HG03064 (cell line): ENCODE data around the gene TBC1D20.

Experiments used
- ATAC-seq: cut with Tn5 transposase; IDR thresholded peaks from one replicate; pipeline ENCODE4 v1.9.1; 2021; ENCODE audit warnings: low read depth; ENCODE audit not compliant: unreplicated experiment

The TBC1D20 gene

DNA sequence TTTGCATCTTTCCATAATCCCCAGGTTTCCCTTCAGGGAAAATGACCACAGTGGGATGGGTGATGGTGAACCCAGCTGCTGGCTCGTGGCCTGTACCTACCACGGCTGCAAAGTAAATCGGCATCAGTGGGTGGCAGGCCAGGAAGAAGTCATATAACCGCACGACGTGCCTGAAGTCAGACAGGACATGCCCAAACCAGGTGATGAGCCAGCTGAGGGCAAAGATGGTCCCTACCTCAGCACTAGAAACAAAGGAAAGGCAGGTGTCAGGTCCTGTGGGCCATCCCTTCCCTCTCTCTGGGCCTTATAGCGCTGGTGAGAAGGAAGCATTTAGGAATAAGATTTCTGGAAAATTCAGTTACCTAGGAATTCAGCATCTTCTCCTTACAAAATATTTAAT is 22.2 kb downstream of the TBC1D20 start:
- ATAC-seq, result no peak

- no peak for ATAC-seq
Observed at GRCh38 chr20:438571-439469, 23.5 kb downstream of the TBC1D20 start.

DNA sequence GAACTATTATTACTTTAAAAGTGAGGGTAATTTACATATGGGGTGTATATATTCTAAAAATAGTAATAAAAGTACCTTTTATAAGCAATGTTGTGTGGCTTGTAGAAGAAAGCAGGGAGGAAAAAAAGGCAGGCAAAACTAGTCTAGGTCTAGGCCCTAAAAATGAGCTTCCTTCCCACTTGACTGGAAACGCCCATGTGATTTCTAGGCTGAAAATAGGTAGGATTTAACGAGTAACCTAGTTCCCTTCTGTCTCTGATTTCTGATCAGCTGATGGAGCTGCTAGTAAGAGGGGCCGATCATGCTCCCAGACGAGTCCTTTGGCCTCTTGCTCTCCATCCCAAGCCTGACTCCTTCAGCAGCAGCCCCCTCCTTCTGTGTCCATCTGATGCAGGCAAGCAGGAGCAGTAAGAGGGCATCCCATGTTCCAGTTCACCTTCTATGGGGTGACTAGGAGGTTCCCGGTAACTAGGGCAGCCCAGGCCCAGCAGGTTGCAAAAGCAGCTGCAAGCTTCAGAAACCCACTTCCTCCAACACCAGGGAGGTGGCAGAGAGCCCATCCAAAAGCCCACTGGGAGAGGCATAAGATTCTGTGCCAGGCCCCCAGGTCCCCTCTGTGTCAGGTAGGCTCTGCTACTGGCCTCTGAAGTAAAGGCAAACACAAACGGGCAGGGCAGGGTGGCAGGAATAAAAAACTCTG is 24.4 kb downstream of the TBC1D20 start:
- ATAC-seq, result no peak

GRCh38 chr20:436476-436875 is 25.9 kb downstream of the TBC1D20 start:
- no peak for ATAC-seq

GRCh38 chr20:435558-435957 is 26.8 kb downstream of the TBC1D20 start:
- no peak for ATAC-seq

DNA sequence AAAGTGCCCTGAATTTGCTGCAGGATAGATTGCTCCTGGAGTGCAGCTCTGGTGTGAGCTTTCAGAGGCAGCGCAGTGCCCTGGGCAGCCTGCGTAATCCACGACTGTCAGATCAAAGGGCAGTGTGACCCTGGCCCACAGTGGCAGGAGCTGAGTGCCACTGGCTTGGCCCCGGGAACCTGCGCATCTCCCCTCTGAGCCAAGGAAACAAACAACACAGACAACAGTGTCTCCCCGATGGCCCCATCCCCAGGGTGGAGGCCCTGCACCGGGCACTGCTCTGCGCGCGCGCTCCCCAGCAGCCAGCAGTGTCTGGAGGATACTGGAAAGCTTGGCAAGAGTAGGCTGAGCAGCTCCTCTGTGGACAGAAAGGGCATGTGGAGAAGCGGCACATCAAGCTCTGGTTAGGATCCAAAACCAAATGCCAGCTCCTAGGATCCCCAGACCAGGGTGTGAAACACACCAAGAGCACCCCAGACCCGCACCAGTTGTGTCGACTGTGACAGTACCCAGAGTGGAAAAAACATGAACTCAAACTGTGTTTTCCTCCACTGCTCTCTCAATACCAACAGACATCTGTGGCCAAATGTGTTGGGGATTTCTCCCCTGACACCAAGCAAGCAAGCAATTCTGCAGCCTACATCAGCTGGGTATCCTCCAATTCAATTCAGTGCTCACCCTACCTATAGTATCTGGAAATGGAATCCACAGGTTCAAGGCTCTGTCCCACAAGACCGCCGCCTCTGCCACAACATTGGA is 27.5 kb downstream of the TBC1D20 start:
- no peak for ATAC-seq

DNA sequence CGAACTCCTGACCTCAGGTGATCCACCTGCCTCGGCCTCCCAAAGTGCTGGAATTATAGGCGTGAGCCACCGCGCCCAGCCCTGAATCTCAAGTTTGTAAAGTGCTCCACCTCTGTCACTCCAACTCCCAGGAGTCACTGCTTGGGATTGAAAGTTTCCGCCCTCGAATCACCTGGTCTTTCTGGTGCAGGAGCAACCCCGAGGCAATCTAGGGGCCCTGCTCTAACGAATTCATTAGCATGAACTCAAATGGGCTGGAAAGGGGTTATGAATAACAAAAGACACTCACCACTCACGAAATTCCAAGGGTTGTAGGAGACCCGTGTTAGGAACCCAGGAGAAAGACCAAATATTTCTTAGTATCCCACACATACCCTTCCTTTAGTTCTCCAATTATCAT is 28.1 kb downstream of the TBC1D20 start:
- ATAC-seq, result no peak

DNA sequence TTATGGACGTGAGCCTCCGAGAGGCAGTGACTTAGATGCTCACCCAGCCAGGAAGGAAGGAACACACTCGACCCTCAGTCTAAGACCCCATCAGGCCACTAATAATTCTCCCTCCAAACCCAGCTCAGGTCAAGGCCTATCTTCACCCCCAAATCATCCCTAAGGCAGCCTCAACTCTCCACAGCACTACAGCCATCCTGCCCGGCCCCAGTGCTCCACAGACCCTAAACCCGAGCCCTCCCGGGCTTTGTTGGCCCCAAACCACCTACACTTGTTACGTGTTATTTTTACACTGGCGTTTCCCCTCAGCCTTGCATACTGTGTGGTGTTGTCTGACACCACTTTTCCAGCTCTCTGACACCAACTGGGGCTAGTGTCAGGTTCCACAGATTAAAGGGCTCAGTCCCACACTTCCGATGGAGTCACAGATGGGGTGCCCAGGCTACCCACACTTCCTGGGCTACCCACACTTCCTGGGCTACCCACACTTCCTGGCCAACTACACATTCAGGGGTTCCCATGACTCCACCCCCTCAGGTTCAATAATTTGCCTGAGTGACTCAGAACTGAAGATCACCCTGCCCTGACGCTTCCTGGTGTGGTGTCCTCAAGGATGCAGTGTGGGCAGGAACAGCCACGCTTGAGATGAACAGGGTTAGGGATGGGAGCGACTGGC is 28.9 kb downstream of the TBC1D20 start:
- ATAC-seq, result peak; percentile 65

- ATAC-seq, result no peak
Observed at GRCh38 chr20:432677-433299, 29.5 kb downstream of the TBC1D20 start.

DNA sequence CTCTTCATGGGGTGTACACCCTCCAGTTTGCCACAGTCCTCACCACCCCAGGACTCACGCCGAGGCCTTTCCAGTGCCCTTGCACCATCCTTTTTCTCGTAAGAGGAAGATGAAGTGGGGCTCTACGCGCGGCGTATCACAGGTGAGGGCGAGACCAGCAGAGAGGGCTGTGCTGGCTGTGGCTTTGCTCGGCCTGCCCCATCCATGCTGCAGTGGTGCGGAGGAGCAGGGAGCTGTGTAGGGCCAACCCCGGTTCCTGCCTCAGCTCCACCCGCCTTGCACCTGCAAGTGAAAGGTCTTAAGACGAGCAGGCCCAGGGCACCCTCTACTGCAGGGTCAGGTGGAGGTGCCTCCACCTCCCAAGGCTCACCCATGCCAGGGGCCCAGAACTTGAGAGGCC is 30.1 kb downstream of the TBC1D20 start:
- ATAC-seq, result no peak

DNA sequence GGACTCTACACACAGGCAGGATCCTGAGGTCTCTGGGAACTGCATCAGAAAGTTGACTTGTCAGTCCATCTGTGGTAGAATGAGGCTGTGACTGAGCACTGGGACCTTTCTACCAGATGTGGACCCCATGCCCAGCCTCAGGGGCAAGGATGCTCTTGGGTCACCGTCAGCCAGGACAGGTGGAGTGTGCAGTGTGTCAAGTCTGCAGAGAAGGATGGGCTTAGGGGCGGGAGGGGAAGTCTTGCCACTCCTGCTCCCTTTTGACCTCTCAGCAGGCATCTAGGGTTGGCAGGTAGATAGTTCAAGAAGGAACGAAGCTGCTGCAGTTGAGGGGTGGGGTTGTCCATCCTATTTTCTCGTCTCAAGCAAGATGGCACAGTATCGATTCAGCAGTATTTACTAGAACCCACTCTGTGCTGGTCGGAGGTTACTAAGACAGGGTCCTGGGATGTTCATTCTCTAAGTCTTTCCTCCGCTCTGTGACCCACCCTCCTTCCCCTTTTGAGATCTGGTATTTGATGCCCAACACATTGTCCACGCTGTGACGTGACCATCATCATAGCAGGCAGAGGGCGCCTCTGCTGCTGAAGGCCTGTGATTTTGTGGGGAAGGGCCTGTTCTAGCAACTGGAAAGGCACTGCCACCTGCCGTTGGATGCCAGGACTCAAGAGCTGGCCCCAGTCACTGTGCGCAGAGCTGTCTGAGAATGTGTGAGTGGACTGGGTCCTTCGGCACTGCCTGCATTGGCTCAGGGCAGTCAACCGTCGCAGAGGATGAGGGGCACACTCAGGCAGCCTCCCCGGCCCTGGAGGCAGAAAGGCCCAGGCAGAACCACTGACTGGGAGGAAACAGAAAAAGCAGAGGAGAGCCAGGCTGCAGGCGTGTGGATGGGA is 31.1 kb downstream of the TBC1D20 start:
- no peak for ATAC-seq

DNA sequence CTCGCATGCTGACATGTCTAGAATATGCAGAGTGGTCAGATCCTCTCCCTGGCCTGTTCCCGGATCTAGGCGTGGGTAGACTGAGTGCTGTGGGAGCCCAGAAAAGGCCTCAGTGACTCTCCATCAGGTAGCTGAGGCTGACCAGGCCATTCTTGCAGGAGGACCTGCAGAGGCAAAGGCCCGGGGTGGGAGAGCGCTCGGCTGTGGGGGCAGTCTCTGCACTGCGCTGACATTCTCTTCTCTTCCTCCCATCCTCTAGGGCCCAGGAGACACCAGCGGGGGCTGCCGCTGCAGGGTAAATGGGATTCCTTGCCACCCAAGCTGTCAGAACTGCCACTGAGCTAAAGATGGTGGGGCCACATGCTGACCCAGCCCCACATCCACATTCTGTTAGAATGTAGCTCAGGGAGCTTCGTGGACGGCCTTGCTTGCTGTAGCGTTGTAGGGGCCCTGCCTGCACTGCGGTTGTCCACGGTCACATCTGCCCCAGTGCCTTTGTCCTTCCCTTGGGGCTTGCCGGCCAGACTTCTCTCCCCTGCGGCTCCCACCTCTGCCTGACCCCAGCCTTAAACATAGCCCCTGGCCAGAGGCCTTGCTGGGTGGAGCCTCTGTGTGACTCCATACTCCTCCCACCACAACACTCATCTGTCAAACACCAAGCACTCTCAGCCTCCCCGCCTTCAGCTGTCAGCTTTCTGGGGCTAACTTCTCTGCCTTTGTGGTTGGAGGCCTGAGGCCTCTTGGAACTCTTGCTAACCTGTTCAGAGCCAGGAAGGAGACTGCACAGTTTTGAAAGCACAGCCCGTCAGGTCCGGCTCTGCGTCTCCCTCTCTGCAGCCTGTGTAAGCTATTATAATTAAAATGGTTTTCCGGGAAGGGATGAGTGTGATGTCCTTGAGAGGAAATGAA is 32.0 kb downstream of the TBC1D20 start:
- ATAC-seq, result no peak

DNA sequence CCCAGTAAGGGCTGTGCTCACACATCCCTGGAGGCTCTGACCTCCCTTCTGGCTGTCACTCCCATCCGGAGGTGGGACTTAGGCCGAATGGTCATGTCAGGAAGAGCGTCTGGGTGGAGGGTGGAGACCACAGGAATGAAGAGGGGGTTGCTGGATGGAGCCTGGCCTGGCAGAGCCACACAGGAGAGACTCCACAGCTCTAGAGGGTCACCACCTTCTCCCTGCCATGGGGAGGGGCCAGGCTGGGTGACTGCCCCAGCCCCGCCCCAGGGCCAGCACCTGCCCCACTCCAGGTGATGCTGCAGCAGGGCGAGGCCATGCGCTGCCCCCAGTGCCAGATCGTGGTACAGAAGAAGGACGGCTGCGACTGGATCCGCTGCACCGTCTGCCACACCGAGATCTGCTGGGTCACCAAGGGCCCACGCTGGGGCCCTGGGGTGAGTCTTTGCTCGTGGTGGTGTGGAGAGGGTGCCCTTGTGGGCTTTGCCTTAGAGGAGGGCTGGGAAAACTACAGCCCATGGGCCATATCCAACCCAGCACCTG is 33.6 kb downstream of the TBC1D20 start:
- no peak for ATAC-seq

DNA sequence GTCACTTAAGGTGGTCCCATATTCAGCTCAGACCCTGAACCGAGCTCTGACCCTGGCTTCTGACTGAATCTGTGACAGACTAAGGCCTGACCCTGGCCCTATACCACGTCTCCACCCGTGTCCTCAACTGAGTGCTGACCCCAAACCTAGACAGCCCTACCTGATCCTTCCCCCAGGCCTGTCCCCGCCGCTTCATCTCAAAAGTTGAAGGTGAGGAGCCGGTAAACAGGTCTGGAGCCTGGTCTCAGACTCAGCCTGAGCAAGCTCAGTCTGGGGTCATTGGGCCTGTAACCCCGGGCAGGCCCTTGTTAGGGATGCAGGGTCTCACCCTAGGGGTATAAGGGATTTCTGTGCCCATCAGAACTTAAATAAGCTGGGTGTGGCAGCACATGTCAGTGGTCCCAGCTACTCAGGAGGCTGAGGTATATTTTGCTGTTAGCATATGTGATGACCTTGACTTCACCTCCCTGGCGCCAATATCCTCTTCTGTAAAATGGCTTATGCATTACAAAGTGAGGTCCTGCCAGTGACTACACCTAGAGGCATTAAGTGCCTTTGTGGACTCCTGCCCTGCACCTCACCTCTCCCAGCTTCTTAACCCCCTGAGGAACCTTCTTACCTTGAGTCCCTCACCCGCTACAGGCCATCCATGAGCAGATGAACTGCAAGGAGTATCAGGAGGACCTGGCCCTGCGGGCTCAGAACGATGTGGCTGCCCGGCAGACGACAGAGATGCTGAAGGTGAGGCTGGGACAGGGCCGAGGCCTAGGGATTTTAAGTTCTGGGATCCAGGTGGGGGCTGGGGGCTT is 34.3 kb downstream of the TBC1D20 start:
- ATAC-seq, result no peak

GRCh38 chr20:427401-427800 is 34.9 kb downstream of the TBC1D20 start:
- ATAC-seq, result no peak

GRCh38 chr20:426566-426965 is 35.8 kb downstream of the TBC1D20 start:
- no peak for ATAC-seq

- ATAC-seq, result no peak
Observed at GRCh38 chr20:421685-422250, 40.6 kb downstream of the TBC1D20 start.
